HK-2 (cell line): ENCODE measurements around the gene HTR1E.
"Not testable (repeated sequence)": the region's sequence is repeated elsewhere in the genome, so short reads cannot be mapped to it uniquely, and the experiment has no call there.

ENCODE experiments used
- DNase-seq: peaks from one replicate; pipeline ENCODE4 v3.0.0-alpha.2; 2018; ENCODE audit not compliant: unreplicated experiment

The HTR1E gene

GRCh38 chr6:86973088-86973487, 35.8 kb downstream of the HTR1E start:
- DNase-seq: no peak

GRCh38 chr6:86978251-86978650, 40.9 kb downstream of the HTR1E start:
- DNase-seq: no peak

DNA sequence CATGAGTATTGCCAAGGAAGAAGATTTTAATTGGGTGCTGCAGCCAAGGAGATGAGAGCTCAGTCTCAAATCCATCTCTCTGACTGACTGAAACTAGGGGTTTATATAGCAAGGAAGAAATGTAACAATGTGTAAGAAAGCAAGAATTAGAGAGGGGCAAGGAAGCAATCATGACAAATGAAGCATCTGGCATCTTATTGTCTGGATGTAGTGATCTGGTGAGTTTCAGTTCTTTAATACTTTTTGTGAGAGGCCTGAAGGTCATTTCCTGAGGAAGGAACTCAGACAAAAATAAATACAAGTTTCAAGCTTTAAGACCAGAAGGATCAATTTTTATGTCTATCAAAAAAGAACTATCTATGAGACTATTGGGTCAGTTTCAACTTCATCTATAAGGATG, 64.2 kb downstream of the HTR1E start:
- DNase-seq: no peak

DNA sequence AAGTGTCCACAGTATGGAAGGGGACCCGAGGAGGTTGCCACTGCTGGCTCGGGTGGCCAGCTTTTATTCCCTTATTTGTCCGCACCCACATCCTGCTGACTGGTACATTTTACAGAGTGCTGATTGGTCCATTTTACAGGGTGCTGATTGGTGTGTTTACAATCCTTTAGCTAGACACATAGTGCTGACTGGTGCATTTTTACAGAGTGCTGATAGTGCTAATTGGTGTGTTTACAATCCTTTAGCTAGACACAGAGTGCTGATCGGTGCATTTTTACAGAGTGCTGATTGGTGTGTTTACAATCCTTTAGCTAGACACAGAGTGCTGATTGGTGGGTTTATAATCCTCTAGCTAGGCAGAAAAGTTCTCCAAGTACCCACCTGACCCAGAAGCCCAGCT, 65.1 kb downstream of the HTR1E start:
- not testable (repeated sequence) for DNase-seq

GRCh38 chr6:87006541-87006940, 69.2 kb downstream of the HTR1E start:
- DNase-seq: not testable (repeated sequence)

- not testable (repeated sequence) for DNase-seq
These were observed 72.3 kb downstream of the HTR1E start for GRCh38 chr6:87009581-87009980.

GRCh38 chr6:87012035-87012434, 74.7 kb downstream of the HTR1E start:
- DNase-seq: no peak

DNA sequence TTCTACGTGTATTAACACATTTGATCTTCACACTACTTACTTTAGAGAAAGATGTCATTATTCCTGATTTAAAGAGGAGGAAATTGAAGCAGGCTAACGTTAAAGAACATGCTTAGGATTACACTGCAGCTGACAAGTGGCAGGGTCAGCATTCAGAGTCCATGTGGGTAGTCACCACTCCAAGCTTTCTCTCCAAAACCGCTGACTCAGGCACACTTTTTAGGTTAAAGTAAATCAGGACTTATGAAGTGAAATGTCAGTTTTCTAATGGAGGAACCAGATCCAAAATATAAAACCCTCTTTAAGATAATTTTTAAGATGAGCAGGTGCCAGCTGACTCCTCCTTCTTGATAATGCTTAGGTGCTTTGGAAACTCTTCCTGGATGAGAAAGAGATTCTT, 75.4 kb downstream of the HTR1E start:
- DNase-seq: no peak

DNA sequence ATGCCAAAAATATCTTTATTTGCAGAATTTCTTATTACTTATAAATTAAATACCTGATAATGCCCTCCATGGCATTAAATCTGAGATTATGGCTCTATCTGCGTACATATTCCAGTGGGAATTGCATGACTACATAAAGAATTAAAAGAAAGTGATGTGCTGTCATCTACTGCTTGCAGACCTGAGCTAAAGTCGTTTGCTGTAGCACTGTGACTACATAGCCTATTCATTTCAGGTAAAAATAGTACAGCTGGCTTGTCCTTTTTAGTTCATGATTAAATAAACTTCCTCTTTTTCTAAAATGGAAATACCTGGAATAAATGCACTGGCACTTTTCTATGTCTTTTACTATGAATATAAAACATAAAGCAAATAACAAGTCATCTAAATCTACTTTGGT, 79.4 kb downstream of the HTR1E start:
- DNase-seq: no peak

- DNase-seq: no peak
These were observed 89.7 kb downstream of the HTR1E start for GRCh38 chr6:87027021-87027420.

GRCh38 chr6:87029711-87030314, 92.5 kb downstream of the HTR1E start:
- DNase-seq: no peak

- no peak for DNase-seq
These were observed 103.4 kb downstream of the HTR1E start for GRCh38 chr6:87040729-87041128.

GRCh38 chr6:87045521-87046075, 108.3 kb downstream of the HTR1E start:
- DNase-seq: no peak

- no peak for DNase-seq
These were observed 112.5 kb downstream of the HTR1E start for GRCh38 chr6:87049779-87050178.

DNA sequence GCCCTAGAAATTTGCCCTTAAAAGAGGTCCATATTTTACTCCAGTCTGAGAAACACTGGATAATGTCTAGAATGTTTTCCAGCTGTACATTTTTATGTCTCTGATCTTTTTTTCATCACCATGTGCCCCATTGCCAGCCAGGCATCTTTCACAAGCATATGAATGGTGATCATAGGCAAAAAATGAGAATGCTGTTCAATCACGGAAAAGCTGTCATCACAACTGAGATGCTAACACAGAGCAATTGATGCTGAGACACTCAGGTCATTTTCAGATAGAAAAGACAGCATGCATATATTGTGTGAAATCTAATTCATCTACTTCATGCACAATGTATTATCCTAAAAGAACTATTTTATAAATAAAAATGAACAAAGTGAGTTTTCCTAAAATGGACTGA, 116.0 kb downstream of the HTR1E start:
- no peak for DNase-seq

DNA sequence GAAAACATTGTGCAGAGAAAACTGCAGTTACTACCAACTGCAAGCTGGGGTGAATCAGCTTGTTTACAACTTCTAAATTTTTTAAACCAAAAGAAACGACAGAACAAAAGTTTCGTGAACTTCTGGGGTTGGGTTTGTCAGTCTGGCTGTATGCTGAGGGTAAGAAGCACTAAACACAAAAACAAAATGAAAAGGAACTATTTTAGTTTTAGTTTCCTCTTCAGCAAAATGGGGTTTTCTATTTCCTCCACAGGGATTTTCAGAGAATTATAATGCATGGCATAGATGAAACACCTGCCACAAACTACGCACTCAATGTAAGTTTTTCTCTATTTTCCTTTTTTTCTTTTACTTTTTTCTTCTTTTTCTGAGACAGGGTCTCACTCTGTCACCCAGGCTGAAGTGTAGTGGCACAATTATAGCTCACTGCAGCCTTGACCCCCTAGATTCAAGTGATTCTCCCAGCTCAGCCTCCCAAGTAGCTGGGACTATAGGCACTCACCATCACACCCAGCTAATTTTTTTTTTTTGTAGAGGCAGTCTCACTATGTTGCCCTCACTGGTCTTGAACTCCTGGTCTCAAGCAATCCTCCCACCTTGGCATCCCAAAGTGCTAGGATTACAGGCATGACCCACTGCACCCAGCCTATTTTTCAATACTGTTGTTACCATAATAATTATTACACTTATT, 117.0 kb downstream of the HTR1E start:
- DNase-seq: no peak

DNA sequence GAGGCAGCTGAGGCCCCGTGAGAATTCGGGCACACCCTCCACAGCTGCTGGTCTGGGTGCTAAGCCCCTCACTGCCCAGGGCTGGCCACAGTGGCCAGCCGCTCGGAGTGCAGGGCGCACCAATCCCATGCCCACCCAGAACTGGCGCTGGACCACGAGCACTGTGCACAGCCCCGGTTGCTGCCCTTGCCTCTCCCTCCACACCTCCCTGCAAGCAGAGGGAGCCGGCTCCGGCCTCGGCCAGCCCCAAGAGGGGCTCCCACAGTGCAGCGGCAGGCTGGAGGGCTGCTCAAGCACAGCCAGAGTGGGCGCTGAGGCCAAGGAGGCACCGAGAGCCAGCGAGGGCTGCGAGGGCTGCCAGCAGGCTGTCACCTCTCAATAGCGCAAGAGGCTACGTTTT, 122.6 kb downstream of the HTR1E start:
- no peak for DNase-seq

GRCh38 chr6:87065117-87065516, 127.8 kb downstream of the HTR1E start:
- no peak for DNase-seq
